HG03280 (cell line): ENCODE results near the gene MAPK8IP3.

Experiments
- ATAC-seq: cut with Tn5 transposase; IDR thresholded peaks from one replicate; pipeline ENCODE4 v1.9.1; 2021; ENCODE audit warnings: mild to moderate bottlenecking, moderate library complexity; ENCODE audit not compliant: unreplicated experiment

MAPK8IP3 gene

GRCh38 chr16:1800701-1801100 is 94.7 kb downstream of the MAPK8IP3 start:
- ATAC-seq, result no peak

GRCh38 chr16:1807626-1808025 is 101.6 kb downstream of the MAPK8IP3 start:
- no peak for ATAC-seq

- ATAC-seq, result no peak
These were observed 102.7 kb downstream of the MAPK8IP3 start for GRCh38 chr16:1808691-1809090.

- no peak for ATAC-seq
These were observed 103.3 kb downstream of the MAPK8IP3 start for GRCh38 chr16:1809281-1809801.

GRCh38 chr16:1810106-1810505 is 104.1 kb downstream of the MAPK8IP3 start:
- no peak for ATAC-seq

GRCh38 chr16:1810536-1810935 is 104.5 kb downstream of the MAPK8IP3 start:
- ATAC-seq, result no peak

GRCh38 chr16:1812732-1813163 is 106.8 kb downstream of the MAPK8IP3 start:
- ATAC-seq, result no peak

GRCh38 chr16:1815461-1815860 is 109.5 kb downstream of the MAPK8IP3 start:
- no peak for ATAC-seq

GRCh38 chr16:1816396-1817275 is 110.6 kb downstream of the MAPK8IP3 start:
- no peak for ATAC-seq

GRCh38 chr16:1817276-1817589 is 111.2 kb downstream of the MAPK8IP3 start:
- no peak for ATAC-seq

GRCh38 chr16:1817716-1818115 is 111.7 kb downstream of the MAPK8IP3 start:
- ATAC-seq, result no peak

GRCh38 chr16:1818204-1818872 is 112.3 kb downstream of the MAPK8IP3 start:
- ATAC-seq, result no peak

- ATAC-seq, result no peak
These were observed 113.0 kb downstream of the MAPK8IP3 start for GRCh38 chr16:1818873-1819525.

GRCh38 chr16:1819611-1820010 is 113.6 kb downstream of the MAPK8IP3 start:
- ATAC-seq, result no peak
